NCI-H2107 (cell line): ENCODE data around the gene CRISPLD2.

Experiments used
- DNase-seq: peaks from one replicate; lab custom pipeline; 2025; lab: John Stamatoyannopoulos, UW

CRISPLD2 gene

GRCh38 chr16:84957792-84958191 is 138.0 kb downstream of the CRISPLD2 start:
- DNase-seq = no peak
